HG02678 (cell line): ENCODE data around the gene CLHC1.
"Not testable (repeated sequence)": the region's sequence is repeated elsewhere in the genome, so short reads cannot be mapped to it uniquely, and the experiment has no call there.

Experiments used
- ATAC-seq: cut with Tn5 transposase; IDR thresholded peaks from one replicate; pipeline ENCODE4 v1.9.1; 2021; ENCODE audit warnings: mild to moderate bottlenecking, moderate library complexity; ENCODE audit not compliant: unreplicated experiment

The CLHC1 gene

DNA sequence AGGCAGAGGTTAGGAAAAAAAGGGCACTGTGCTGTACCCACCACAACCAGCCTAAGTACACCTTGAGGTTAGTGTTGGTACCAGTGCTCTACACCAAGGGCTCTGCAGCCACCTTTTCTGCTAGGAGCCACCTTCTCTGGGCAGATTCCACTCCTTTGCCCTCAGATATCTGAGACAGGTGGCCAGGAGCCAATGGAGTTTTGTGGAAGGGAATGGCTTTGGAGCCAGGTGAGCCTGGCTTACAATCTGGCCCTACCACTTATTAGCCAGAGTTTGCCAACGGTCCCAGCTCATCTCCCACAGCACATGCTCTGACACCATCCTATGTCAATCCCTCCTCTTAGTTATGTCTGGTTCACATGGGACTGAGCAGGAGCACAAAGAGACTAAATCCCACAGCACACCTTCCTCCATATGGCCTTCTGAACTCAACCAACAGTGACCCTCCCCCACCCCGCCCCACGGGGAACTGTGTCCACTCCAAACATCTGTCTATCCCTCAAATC is 77.5 kb downstream of the CLHC1 start:
- ATAC-seq: no peak

DNA sequence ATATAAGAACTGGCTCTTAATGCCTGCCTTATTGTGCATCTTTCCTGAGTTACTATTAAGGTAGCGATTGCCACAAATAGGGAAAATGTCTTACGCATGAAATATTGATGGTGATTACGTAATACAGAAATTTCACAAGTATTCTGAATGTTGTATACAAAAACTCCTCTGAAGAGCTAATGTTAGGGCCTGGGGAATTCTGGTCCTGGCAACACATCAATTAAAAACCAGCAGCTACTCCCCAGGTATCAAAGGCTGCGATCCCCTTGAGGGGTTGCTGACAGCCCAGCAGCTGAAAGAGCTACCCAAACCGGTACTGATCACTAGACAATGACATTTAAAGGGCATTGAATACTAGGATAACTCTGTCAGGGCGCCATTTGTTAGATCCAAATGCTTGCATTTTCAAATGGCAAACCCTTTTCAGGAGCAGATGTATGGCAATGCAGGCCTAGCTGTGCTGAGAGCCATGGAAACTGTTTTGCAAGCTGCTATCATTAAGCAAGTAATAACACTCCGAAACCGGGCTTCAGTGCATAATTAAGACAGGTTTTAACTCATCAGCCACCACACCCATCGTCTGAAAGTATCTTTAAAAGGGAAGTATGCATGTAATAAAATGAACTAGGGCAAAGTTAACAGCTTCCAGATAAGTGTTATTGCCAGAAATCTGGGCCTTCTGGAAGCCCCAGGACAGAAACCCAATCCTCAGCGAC is 78.4 kb downstream of the CLHC1 start:
- ATAC-seq: peak; percentile 41

DNA sequence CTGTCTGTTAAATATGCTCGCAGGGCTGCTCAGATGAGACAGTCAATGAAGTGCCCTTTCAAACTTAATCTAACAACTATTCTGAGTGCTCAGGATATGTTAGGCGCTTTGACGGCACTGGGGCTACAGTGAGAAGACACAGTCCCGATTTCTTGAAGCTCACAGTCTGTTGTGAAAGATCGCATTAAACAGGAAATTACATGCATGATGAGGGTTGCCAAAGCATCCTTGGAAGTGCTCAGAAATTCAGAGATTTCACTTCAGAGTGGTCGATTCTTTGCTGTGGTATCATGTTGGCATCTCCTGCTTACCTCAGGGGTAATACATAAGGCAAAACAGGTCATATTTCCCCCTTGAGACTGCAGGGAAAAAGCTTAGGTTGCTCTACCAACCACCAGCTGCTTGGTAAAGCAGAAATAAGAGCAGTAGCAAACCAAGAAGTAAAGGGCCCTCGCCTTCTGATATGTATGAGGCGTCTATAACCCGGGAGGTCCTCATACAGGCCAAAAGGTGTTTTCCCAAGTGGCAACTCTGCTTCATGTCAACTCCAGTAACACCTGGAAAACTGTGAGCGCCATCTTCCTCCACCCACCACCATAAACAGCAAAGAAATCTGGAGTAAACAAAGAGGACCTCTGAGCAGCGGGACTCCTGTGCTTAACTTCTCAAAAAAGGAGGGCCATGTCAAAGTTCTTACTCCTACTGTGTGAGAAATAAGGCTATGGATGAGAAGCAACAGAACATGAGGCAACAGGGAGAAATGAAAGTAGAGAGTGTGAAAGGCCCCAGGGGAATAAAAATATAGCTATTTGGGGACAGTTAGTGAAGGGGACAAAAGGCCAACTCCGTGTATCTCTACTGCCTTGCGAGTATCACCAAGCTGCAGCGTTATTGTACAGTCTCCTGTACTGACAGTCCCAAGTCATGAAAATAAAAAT is 79.3 kb downstream of the CLHC1 start:
- no peak for ATAC-seq

DNA sequence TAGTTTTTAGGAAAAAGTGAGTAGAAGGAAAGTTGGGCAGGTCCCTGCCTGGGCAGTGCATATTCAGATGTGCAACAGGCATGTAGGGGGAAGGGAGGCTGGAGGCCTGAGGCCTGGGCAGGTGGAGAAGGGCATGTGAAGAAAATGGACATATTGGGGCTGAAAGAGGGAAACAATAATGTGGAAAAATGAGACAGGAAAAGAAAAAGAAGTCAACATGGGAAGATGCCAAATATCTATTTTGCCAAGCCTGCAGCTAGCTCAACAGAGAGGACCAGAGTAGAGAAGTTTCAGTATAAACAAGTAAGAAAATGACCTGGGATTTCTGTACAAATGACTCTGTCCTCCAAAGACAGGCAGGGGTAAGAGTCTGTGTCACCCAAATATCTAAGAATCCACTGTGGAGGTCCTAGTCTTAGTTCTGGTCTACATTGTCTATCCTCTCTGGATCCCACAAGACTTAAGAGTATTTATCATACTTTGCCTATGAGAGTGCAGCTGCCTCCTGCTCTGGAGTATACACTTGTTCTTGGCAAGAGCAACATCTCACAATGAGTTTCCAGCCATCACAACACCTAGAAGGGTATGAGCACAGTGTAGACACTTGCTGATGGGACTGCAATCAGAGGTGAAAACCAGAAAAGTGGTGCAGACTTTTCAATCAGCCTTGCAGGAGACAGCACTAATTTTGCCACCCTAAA is 80.2 kb downstream of the CLHC1 start:
- no peak for ATAC-seq

DNA sequence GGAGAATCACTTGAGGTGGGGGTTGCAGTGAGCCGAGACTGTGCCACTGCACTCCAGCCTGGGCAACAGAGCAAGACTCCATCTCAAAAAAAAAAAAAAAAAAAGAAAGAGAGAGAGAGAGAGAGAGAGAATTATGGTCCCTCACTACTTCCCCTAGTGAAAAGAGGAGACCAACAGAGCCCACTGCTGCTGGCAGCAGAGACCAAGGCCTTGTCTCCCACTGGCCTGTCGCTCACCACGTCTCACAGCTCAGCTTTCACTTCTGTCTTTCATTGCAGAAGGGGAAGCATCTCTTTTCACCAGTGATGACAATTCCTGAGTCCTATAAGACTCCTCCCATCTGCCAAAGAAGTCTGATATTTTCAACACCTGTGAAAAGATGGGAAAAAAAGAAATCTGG is 81.3 kb downstream of the CLHC1 start:
- ATAC-seq: peak; percentile 75

DNA sequence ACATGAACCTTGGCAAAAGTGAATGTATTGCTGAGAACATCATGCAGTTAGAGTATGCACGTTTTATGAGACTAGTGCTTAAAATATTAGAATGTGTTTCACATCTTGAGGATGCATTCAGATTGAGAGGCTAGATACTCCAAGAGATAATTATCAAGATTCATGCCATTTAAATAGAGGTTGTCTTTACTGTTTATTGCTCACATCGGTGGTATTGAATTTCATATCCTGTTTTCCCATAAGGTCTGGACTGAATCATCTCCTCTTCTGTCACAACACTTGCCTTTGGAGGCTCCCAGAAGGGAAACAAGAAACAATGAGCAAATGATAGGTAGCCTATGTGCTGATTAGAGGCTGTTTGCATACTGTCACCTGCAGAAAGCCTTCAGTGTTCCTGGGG is 83.8 kb downstream of the CLHC1 start:
- no peak for ATAC-seq

DNA sequence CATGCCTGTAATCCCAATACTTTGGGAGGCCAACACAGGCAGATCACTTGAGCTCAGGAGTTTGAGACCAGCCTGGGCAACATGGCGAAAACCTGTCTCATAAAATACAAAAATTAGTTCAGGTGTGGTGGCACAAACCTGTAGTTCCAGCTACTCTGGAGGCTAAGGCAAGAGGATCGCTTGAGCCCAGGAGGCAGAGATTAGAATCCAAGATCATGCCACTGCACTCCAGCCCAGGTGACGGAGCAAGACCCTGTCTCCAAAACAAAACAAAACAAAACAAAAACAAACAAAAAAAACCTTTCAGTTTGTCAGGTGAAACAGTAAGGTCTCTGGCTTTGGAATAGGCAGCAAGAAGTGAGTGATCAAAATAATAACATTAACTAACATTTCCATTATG is 84.6 kb downstream of the CLHC1 start:
- no peak for ATAC-seq

DNA sequence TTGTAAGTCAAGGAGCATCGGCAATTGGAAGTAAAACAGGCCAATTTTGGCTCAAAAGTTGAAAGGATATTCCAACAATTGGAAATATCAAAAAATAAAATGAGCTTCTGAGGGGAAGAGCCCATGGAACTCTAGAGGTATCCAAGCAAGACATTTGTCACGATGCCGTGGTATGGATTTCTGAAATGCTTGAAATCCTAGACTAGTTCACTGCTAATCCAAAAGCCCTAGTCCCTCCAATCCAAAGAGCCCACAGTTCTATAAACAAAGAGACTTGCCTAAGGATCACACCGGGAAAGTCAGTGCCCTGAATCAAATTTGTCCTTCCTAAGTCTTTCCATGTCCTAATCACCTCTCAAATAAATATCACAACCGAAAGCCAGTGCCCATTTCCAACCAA is 85.1 kb downstream of the CLHC1 start:
- no peak for ATAC-seq

DNA sequence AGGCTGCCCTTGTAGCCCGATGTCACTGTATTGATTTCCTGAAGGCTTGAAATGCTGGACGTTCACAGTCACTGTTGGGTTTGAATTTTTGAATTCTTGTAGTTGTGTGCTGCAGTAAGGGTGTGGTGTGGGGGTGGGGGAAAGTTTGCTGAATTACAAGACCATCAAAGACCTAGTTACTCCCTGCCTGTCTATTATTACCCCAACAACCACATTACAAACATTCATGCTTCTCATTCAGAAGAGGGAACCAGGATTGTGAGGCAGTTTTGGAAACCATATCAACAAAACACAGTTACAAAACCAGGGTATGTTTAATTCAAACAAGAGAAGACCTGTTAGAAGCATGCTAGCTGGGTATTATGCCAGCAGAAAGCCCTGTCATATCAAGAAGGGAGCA is 85.8 kb downstream of the CLHC1 start:
- ATAC-seq: no peak

DNA sequence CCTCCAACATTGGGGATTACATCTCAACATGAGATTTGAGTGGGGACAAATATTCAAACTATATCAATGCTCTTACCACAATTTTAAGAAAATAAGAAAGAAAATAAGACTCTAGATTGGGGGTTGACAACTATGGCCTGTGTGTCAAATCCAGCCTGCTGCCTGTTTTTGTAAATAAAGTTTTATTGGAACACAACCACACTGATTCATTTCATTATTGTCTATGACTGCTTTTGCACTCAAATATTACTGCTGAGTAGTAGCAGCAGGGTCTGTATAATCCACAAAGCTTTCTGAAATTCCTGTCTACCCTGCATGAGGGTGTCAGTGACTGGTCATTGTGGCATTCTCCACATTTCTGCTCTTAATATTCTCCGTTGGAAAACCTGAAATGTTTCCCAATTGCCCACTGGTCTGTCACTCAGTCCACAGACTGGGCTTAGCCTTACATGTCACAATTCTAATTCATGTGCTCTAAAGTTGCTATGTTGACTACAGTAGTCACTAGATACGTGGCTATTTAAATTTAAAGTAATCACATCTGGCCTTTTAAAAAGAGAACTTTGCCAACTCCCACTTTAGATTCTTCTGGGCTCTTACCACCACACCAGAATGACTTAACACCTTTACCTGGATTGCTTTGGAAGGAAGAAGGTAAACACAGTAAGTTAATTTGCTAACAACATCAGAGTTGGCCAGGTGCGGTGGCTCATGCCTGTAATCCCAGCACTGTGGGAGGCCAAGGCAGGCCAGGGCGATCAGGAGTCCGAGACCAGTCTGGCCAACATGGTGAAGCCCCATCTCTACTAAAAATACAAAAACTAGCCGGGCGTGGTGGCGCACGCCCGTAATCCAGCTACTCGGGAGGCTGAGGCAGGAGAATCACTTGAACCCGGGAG is 86.9 kb downstream of the CLHC1 start:
- no peak for ATAC-seq

DNA sequence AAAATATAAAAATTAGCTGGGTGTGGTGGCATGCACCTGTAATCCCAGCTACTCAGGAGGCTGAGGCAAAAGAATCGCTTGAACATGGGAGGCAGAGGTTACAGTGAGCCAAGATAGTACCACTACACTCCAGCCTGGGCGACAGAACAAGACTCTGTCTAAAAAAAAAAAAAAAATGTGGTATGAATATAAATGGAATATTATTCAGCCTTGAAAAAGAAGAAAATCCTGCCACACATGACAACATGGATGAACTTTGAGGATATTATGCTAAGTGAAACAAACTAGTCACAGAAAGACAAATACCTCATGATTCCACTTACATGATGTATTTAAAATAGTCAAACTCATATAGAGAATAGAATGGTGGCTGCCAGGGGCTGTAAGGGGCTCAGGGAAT is 88.4 kb downstream of the CLHC1 start:
- ATAC-seq: not testable (repeated sequence)

DNA sequence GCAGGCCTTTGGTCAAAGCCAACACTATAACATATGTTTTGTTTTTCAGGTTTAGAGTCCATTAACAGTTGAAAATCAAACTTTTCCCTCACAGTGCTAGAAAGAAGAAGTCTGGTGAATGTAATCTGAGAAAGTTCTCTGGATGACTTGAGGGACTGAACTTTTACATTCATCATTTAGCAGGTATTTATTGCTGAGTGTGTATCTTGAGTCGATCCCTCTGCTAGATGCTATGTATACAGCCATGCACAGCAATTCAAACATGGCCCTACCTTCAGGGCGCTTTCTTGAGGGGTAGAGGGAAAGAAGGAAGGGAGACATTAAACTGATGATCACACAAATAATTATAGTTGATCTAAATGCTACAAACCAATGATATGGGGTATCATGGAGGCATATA is 89.6 kb downstream of the CLHC1 start:
- no peak for ATAC-seq

DNA sequence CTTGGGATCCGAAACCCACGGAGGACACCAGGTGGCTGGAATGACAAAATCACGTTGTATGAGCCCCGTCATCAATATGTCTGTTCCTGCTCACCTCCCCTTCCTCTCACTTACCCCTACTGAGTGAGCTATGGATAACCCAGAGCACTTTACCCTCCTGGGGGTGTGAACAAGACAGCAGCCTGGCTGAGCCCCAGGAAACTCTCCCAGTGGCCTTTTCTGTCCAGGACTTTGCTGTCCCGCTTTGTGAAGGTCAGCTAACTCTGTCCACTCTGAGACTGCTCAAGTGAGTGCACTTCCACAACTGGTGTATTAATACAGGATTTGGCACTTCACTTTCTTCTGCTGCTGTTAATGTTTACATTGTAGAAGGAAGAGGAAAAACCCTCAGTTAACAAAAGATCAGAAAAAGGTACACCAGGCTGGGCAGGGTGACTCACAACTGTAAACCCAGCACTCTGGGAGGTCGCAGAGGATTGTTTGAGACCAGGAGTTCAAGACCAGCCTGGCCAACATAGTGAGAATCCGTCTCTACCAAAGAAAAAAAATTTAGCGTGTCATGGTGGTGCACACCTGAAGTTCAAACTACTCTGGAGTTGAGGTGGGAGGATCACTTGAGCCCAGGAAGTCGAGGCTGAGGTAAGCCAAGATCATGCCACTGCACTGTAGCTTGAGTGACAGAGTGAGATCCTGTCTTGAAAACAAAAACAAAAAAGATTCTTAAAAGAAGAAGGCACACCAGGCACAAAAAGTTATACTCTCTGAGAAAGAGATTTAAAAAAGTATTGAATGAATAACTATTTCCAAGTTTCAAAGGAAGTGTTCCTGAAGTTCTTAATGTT is 90.3 kb downstream of the CLHC1 start:
- ATAC-seq: no peak

DNA sequence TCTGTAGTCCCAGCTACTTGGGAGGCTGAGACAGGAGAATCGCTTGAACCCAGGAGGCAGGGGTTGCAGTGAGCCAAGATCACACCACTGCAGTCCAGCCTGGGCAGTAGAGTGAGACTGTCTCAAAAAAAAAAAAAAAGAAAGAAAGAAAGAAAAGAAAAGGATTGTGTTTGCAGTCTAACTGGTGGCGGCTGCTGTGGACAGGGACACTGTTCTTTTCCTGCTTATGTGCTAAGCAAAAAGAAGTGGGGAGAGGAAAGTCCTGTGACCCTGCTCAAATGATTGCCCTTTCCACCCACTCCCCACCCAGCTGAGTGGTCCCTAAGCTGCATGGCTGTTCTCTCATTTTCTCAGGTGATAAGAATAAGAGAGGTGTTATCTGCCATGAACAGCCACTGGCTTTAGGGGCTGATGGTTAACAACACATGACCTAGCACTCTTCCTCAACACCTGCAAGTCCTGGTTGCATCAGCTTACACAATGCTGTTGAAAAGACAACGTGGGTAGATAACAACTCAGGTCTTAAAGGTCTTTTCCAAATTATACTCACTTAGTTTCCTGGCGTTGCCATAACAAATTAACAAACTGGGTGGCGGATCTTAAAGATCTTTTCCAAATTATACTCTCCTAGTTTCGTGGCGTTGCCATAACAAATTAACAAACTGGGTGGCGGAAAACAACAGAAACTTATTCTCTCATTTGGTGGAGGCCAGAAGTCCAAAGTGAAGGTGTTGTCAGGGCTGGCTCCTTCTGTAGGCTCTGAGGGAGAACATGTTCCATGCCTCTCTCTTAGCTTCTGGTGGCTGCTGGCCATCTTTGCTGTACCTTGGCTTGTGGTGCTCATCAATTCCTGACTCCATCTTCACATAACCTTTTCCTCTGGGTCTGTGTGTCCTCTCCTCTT is 91.5 kb downstream of the CLHC1 start:
- ATAC-seq: no peak

DNA sequence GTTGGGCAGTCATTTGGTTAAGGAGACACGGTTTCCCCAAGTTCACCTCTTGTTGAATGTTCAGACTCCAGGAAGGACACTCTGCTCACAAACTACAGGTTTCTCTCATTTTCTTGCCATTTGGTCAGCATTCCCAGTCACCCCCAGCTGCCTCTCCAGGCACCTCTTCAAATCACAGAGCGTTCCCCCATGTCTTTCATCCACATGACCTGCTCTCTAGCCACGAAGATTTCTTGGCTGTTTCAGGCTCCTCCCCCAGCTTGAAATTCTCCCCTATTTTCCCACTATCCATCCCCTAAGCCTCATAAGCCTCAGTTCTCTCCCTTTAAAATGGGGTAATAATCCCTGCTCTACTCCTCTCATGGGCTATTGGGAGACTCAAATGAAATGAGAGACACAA is 92.8 kb downstream of the CLHC1 start:
- no peak for ATAC-seq

DNA sequence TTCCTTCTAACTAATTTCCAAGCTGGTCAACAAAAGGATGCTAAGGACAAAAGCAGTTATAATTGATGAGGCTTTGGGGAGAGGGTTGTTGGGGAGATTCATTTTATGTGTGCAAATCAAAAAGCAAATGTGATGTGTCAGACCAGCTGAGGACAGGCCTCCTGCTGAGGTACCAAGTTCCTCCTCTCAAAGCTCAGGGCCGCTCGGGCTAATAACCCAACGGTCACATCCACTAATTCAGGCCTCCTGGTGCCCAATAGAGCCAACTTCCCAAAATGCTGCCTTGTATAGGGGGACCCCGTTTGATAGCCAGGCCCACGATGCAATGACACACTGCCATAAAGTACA is 93.2 kb downstream of the CLHC1 start:
- no peak for ATAC-seq

DNA sequence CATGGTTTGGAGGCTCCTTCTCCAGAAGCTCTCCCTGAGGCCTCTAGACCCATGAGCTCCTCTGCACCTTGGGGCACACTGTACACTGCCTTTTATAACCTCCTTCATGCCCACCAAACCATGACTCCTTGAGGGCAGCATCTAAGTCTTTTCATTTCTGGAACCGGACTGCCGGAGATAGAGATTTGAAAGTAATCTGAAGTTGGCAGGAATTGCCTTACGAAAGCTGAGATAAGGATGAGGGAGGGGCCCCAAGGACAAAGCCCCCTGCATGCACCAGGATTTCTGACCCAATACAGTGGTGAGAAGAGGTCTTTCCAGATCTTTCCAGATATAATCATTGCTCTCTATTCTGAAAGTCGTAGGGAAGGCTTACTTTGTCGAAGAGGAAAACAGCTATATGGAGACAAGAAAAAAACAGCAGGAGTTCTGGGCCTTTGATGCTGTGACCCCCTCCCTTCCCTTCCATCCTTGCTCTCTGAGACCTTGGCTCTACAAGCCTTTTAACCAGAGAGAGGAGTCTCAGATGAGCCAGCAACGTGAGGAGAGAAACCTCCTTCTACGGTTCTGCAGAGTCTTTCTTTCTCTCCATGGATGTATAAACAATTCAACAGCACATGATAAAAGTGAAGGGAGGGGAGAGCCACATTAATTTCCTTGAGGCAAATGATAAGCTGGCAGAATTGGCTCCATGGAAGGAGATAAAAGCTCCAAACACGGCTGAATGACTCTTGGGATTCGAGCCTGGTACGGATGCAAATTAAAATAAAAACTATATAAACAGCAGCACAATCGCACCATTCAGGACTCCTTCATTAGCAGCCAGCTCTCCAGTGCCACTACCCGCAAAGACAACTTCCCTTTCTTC is 93.8 kb downstream of the CLHC1 start:
- ATAC-seq: no peak
